Measurements from ENCODE around the gene LGR4.
A peak's percentile ranks its signal among the peaks of the same experiment; 100 is the strongest.

The LGR4 gene

DNA sequence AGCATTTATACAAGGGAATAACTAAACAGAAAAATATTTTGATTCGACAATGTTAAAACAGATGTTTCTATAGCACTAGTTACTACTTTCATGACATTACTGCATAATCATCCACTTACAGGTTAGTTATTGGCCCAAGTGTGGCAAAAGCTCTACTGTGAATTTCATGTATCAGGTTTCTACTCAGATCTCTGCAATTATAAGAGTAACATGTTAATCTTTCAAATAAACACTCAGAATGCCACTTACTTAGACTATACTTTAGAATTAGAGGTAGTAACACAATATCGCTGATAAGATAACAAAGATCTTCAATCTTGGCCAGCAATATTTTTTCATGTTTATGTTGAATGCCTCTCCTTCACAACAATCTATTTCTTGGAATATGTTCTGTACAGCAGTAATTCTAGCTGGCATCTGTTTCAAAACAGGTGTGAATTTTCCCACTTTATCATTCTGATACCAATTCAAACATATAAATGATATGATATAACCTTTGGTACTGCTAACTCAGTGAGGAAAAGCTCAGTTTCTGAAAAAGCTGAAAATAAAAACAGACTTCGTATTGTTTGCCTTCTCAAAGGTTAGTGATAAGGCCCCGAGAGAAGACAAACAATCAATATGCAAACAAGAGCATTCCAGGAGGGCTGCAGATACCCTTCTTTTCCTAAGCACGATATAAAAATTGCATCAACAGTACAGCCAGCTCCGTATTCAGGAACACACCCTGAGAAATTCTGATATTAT lies 98.6 kb downstream of the LGR4 start:
- H3K4me1 ChIP-seq (ENCODE audit: control insufficient read depth in 1 of 2, insufficient read depth in 2 of 2, low read length in 2 of 2), result peaks cover 21 to 25% of the 10 kb centered on the region in 2 donors
- H3K9ac ChIP-seq (ENCODE audit: low read depth in 1 of 2, low read length in 2 of 2), result no peak overlapping the region
- H3K27ac ChIP-seq (ENCODE audit: low read depth, low read length), result no peak overlapping the region
- no peak overlapping the region for H3K4me3 ChIP-seq (ENCODE audit: low read depth in 1 of 2, low read length in 2 of 2)
- H3K9me3 ChIP-seq (ENCODE audit: control insufficient read depth in 1 of 2, low read length in 2 of 2), result no peaks in the 10 kb centered on the region
- H3K36me3 ChIP-seq (ENCODE audit: control insufficient read depth in 1 of 2, insufficient read depth in 2 of 2, low read length in 2 of 2), result peaks cover 0 to 20% of the 10 kb centered on the region in 2 donors
- no peaks in the 10 kb centered on the region for H3K27me3 ChIP-seq (ENCODE audit: control insufficient read depth in 1 of 2, insufficient read depth in 2 of 2, low read length in 2 of 2)

DNA sequence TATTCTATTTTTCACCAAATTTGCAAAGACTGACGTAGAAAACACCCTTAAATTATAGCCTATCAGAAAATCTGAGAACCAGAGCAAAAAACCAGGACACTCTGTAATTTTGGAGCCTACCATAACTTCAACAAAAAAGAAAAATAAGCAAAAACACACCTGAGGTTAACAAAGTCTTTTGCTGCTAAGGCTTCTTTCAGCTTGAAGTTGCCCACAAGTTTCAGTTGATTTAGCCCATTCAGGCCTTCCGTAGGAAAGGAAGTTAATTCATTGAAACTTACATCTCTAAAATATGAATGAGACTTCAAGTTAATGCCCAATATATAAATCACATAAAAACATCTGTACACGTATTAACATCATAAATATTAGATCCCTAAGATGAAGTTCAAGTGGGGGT lies 99.2 kb downstream of the LGR4 start:
- H3K36me3 ChIP-seq (ENCODE audit: control insufficient read depth in 1 of 2, insufficient read depth in 2 of 2, low read length in 2 of 2), result peaks cover 0 to 18% of the 10 kb centered on the region in 2 donors
- H3K9ac ChIP-seq (ENCODE audit: low read depth in 1 of 2, low read length in 2 of 2), result no peak overlapping the region
- no peaks in the 10 kb centered on the region for H3K9me3 ChIP-seq (ENCODE audit: control insufficient read depth in 1 of 2, low read length in 2 of 2)
- H3K27me3 ChIP-seq (ENCODE audit: control insufficient read depth in 1 of 2, insufficient read depth in 2 of 2, low read length in 2 of 2), result no peaks in the 10 kb centered on the region
- no peak overlapping the region for H3K27ac ChIP-seq (ENCODE audit: low read depth, low read length)
- peaks cover 17 to 27% of the 10 kb centered on the region in 2 donors for H3K4me1 ChIP-seq (ENCODE audit: control insufficient read depth in 1 of 2, insufficient read depth in 2 of 2, low read length in 2 of 2)
- no peak overlapping the region for H3K4me3 ChIP-seq (ENCODE audit: low read depth in 1 of 2, low read length in 2 of 2)

DNA sequence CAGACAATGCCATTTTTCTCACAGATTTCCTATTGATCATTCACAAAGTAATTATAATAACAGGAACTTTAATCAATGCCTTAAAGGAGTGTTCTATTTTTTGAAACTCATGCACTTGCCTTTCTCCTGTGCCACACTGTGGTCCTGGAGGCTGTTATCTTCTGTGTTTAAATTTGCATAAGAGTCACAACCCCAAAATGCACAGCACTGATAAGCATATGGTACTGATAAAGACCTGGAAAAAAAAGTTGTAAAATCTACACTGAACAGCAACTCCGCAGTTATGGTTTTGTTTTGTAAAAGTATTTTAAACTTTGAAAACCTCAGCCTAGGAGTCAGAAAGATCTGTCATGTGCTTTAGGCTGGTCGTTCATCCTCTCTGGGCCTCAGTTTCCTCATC lies 100.4 kb downstream of the LGR4 start:
- H3K9me3 ChIP-seq (ENCODE audit: control insufficient read depth in 1 of 2, low read length in 2 of 2), result no peaks in the 10 kb centered on the region
- H3K27me3 ChIP-seq (ENCODE audit: control insufficient read depth in 1 of 2, insufficient read depth in 2 of 2, low read length in 2 of 2), result no peaks in the 10 kb centered on the region
- H3K4me1 ChIP-seq (ENCODE audit: control insufficient read depth in 1 of 2, insufficient read depth in 2 of 2, low read length in 2 of 2), result peaks cover 11 to 32% of the 10 kb centered on the region in 2 donors
- peaks cover 6 to 23% of the 10 kb centered on the region in 2 donors for H3K36me3 ChIP-seq (ENCODE audit: control insufficient read depth in 1 of 2, insufficient read depth in 2 of 2, low read length in 2 of 2)
- no peak overlapping the region for H3K4me3 ChIP-seq (ENCODE audit: low read depth in 1 of 2, low read length in 2 of 2)
- no peak overlapping the region for H3K9ac ChIP-seq (ENCODE audit: low read depth in 1 of 2, low read length in 2 of 2)
- H3K27ac ChIP-seq (ENCODE audit: low read depth, low read length), result no peak overlapping the region

DNA sequence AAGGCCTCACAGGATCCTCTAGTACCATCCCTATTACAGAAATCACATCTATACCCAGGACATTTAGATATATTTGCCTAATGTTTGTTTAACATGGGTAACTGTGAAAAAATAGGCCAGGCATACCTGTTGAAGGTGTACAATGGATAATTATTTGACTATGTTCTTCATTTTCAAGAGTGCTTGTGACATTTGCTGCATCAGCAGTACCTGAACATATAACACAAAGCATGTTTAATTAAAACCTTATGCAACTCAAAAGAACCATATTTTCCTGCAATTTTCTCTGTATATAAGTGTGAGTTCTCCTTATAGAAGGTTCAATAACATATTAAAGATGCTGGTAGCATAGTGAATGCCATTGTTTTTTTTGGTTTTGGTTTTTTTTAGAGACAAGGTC lies 101.1 kb downstream of the LGR4 start:
- H3K36me3 ChIP-seq (ENCODE audit: control insufficient read depth in 1 of 2, insufficient read depth in 2 of 2, low read length in 2 of 2), result peaks cover 6 to 23% of the 10 kb centered on the region in 2 donors
- H3K27me3 ChIP-seq (ENCODE audit: control insufficient read depth in 1 of 2, insufficient read depth in 2 of 2, low read length in 2 of 2), result no peaks in the 10 kb centered on the region
- no peaks in the 10 kb centered on the region for H3K9me3 ChIP-seq (ENCODE audit: control insufficient read depth in 1 of 2, low read length in 2 of 2)
- no peak overlapping the region for H3K4me3 ChIP-seq (ENCODE audit: low read depth in 1 of 2, low read length in 2 of 2)
- peaks cover 11 to 32% of the 10 kb centered on the region in 2 donors for H3K4me1 ChIP-seq (ENCODE audit: control insufficient read depth in 1 of 2, insufficient read depth in 2 of 2, low read length in 2 of 2)
- H3K27ac ChIP-seq (ENCODE audit: low read depth, low read length), result no peak overlapping the region
- no peak overlapping the region for H3K9ac ChIP-seq (ENCODE audit: low read depth in 1 of 2, low read length in 2 of 2)

DNA sequence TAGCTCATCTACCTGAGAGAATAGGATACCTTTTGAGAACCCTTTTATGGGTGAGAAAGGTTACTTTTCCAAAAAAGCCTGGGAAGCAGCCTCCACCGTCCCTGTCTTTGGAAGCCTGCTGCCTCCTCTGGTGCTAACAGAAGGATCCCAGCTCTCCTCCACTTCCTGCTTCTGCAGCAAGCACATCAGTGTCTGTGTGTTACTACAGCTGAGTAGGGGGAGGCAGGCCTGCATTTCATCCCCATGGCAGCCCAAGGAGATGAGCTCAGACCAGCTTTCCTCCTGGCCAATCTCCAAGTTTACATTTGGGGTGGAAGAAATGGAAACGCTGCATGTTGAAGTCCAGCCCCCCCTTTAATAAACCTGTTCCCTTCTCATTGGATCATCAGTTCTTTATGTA lies 102.2 kb downstream of the LGR4 start:
- Histone ChIP-seq H3K9ac (ENCODE audit: low read depth in 1 of 2, low read length in 2 of 2) (no peak overlapping the region), H3K36me3 (ENCODE audit: control insufficient read depth in 1 of 2, insufficient read depth in 2 of 2, low read length in 2 of 2) (peaks cover 6 to 23% of the 10 kb centered on the region in 2 donors), H3K4me1 (ENCODE audit: control insufficient read depth in 1 of 2, insufficient read depth in 2 of 2, low read length in 2 of 2) (peaks cover 11 to 30% of the 10 kb centered on the region in 2 donors), H3K27me3 (ENCODE audit: control insufficient read depth in 1 of 2, insufficient read depth in 2 of 2, low read length in 2 of 2) (no peaks in the 10 kb centered on the region), H3K9me3 (ENCODE audit: control insufficient read depth in 1 of 2, low read length in 2 of 2) (no peaks in the 10 kb centered on the region), H3K4me3 (ENCODE audit: low read depth in 1 of 2, low read length in 2 of 2) (no peak overlapping the region), H3K27ac (ENCODE audit: low read depth, low read length) (no peak overlapping the region)

DNA sequence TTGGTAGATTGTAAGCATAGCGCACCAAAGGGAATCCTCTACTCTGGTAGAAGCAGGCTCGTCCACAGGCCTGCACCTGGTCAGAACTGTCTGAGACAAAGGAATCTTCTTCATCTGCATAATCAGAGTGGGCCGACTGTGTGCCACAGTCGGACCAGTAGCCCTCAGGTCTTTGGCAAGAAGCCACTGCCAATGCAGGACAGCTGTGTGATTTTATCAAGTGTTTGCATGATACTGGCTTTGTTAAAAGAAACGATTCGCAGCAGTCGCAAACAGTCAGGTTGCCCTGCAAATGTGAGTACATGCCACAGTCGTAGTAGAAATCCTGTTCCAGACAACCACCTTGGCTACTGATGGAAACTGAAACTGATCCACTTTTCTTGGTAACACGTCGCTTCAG lies 104.7 kb downstream of the LGR4 start:
- Histone ChIP-seq H3K4me3 (ENCODE audit: low read depth in 1 of 2, low read length in 2 of 2) (no peak overlapping the region), H3K9me3 (ENCODE audit: control insufficient read depth in 1 of 2, low read length in 2 of 2) (no peaks in the 10 kb centered on the region), H3K4me1 (ENCODE audit: control insufficient read depth in 1 of 2, insufficient read depth in 2 of 2, low read length in 2 of 2) (peaks cover 7 to 26% of the 10 kb centered on the region in 2 donors), H3K36me3 (ENCODE audit: control insufficient read depth in 1 of 2, insufficient read depth in 2 of 2, low read length in 2 of 2) (peaks cover 6 to 23% of the 10 kb centered on the region in 2 donors), H3K9ac (ENCODE audit: low read depth in 1 of 2, low read length in 2 of 2) (no peak overlapping the region), H3K27me3 (ENCODE audit: control insufficient read depth in 1 of 2, insufficient read depth in 2 of 2, low read length in 2 of 2) (no peaks in the 10 kb centered on the region), H3K27ac (ENCODE audit: low read depth, low read length) (no peak overlapping the region)

DNA sequence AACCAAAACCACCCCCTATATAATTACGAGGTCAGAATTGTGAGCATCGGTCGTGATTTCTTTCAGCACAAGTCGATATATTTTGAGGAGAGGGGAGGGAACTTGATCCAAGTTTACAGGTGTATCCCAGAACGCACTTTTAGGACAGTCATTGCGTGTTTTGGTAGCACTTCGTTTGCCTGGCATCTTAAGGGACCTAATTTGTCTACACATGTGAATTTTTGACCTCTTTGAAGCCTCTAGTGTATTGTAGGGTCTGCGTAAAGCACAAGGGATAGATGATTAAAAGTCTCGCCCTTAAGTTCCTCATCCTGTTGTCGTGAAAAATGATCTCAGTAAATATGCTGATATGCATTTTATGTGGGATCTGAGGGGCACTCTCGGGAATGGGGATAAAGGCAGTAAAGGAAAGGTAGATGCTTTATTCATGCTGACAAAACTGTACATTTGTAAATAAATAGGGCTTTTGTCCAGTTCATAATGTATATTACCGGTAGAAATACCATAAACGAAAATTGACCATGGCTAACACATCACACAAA lies 108.9 kb downstream of the LGR4 start:
- H3K4me3 ChIP-seq (ENCODE audit: low read depth in 1 of 2, low read length in 2 of 2), result peak overlapping the region; percentile 87 to 88

DNA sequence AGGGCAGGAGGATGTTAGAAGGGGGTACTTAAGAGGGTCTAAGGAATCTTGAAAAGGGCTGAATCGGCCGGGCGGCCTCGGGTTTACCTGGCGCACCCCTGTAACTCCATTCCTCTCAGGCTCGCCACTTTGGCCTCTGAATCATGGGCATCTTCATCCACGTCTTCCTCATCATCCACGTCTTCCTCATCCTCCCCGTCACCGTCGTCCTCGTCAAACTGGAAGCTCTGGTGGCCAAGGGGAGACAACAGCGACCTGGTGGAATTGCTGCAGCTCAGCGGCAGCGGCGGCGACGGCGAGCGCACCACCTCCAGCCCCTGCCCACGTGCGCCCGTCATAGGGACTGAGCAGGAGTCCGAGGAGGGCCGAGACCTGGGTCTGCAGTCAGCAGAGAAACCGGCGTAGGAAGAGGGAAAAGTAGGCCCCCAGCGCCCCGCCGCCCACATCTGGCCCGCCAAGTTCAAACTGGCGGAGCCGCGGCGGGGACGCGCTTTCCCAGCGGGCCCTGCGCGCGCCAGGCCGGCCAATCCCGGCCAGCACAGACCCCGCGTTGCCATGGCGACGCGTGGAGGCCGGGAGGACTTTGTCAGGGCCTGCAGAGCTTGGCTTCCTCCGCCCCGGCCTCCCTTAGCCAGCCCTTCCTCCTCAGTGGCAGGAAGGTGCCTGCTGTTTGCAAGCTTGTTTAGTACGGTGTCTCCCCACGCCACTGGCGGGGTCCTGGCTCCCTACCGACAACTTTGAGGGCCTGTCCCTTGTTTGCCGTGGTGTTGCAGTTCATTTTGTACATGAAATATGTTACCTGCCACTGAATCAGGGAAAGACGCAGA lies 109.6 kb downstream of the LGR4 start, which contains the start of gene CCDC34:
CCDC34 (minus strand) TSS at position 467 of the 827 bp plus-strand sequence; CDS start at position 446, 21 bp downstream.
- H3K27ac ChIP-seq (ENCODE audit: low read depth, low read length), result no peak within 1 kb of the TSS
- H3K36me3 ChIP-seq (ENCODE audit: control insufficient read depth in 1 of 2, insufficient read depth in 2 of 2, low read length in 2 of 2), result peaks cover 1 to 5% of the 10 kb centered on the region in 2 donors
- H3K27me3 ChIP-seq (ENCODE audit: control insufficient read depth in 1 of 2, insufficient read depth in 2 of 2, low read length in 2 of 2), result no peaks in the 10 kb centered on the region
- no peaks in the 10 kb centered on the region for H3K9me3 ChIP-seq (ENCODE audit: control insufficient read depth in 1 of 2, low read length in 2 of 2)
- H3K4me1 ChIP-seq (ENCODE audit: control insufficient read depth in 1 of 2, insufficient read depth in 2 of 2, low read length in 2 of 2), result peaks cover 17 to 25% of the 10 kb centered on the region in 2 donors
- H3K9ac ChIP-seq (ENCODE audit: low read depth in 1 of 2, low read length in 2 of 2), result peak within 1 kb of the TSS; percentile 77 to 86
- peak within 1 kb of the TSS; percentile 87 to 88 for H3K4me3 ChIP-seq (ENCODE audit: low read depth in 1 of 2, low read length in 2 of 2)

More for the DNA sequence above, 108.9 kb downstream of the LGR4 start:
- peaks cover 6 to 7% of the 10 kb centered on the region in 2 donors for H3K36me3 ChIP-seq (ENCODE audit: control insufficient read depth in 1 of 2, insufficient read depth in 2 of 2, low read length in 2 of 2)
- H3K4me1 ChIP-seq (ENCODE audit: control insufficient read depth in 1 of 2, insufficient read depth in 2 of 2, low read length in 2 of 2), result peaks cover 17 to 29% of the 10 kb centered on the region in 2 donors
- H3K27ac ChIP-seq (ENCODE audit: low read depth, low read length), result no peak overlapping the region
- no peaks in the 10 kb centered on the region for H3K27me3 ChIP-seq (ENCODE audit: control insufficient read depth in 1 of 2, insufficient read depth in 2 of 2, low read length in 2 of 2)
- H3K9me3 ChIP-seq (ENCODE audit: control insufficient read depth in 1 of 2, low read length in 2 of 2), result no peaks in the 10 kb centered on the region
- peak overlapping the region; percentile 77 to 86 for H3K9ac ChIP-seq (ENCODE audit: low read depth in 1 of 2, low read length in 2 of 2)

DNA sequence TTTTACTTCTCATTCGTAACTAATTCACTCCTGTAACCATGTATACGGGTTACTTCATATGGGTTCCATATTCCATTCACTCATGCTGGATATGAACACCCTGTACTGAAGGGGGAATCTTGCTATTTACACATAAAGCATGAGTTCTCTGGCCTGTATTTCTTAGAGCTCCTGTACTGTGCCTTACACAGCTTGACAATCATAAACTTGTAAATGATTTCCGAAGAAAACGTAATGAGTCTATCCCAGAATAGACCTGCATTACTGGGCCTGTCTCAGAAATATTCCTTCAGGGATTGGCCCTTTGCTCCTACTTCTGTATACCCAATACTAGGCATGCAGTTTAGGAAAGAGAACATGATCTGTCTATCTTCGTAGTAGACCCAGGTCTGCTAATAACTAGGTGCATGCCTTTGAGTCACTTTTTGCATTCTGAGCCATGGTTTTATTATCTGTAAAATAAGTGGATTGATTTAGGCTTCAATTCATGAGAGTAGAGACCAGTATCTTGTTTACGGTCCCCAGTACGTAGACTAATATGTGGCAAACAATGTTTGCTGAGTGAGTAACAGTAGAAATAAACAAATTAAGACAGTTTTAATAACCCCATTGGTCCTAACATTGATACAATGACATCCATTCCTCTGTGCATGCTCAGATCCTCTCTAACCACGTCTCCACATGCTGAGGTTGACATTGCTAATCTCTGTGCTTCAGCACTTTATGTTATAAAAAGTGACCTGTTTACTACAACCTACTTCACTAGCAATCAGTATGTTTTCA lies 110.8 kb downstream of the LGR4 start:
- H3K9me3 ChIP-seq (ENCODE audit: control insufficient read depth in 1 of 2, low read length in 2 of 2), result no peaks in the 10 kb centered on the region
- H3K36me3 ChIP-seq (ENCODE audit: control insufficient read depth in 1 of 2, insufficient read depth in 2 of 2, low read length in 2 of 2), result no peaks in the 10 kb centered on the region
- peaks cover 17 to 25% of the 10 kb centered on the region in 2 donors for H3K4me1 ChIP-seq (ENCODE audit: control insufficient read depth in 1 of 2, insufficient read depth in 2 of 2, low read length in 2 of 2)
- peak overlapping the region; percentile 55 to 77 for H3K9ac ChIP-seq (ENCODE audit: low read depth in 1 of 2, low read length in 2 of 2)
- H3K4me3 ChIP-seq (ENCODE audit: low read depth in 1 of 2, low read length in 2 of 2), result peak overlapping the region; percentile 87 to 88
- no peak overlapping the region for H3K27ac ChIP-seq (ENCODE audit: low read depth, low read length)
- no peaks in the 10 kb centered on the region for H3K27me3 ChIP-seq (ENCODE audit: control insufficient read depth in 1 of 2, insufficient read depth in 2 of 2, low read length in 2 of 2)

Data from duodenal mucosa (tissue), 2 donors.